Skin of body (tissue), 2 donors: ENCODE data around the gene GPR3. TPM values are rescaled to one million over a fixed set of nuclear protein-coding genes. Genes with fewer than 3 reads are reported as not detected.
"Not testable (repeated sequence)": the region's sequence is repeated elsewhere in the genome, so short reads cannot be mapped to it uniquely, and the experiment has no call there.

ENCODE experiments used
- DNase-seq: peaks from one replicate; lab custom pipeline; 2025; lab: John Stamatoyannopoulos, UW
- total RNA-seq: library from RNA; depleted of rRNA; stranded (reverse); fragments of >200 nt; gene quantifications from one replicate; pipeline ENCODE4 v1.2.3, GENCODE V29; 2014

GPR3 gene
- total RNA-seq, 1 donor from 2014 or later = 0.30 TPM

- DNase-seq = no peak
Observed at GRCh38 chr1:27398405-27399149, 6.2 kb downstream of the GPR3 start.

DNA sequence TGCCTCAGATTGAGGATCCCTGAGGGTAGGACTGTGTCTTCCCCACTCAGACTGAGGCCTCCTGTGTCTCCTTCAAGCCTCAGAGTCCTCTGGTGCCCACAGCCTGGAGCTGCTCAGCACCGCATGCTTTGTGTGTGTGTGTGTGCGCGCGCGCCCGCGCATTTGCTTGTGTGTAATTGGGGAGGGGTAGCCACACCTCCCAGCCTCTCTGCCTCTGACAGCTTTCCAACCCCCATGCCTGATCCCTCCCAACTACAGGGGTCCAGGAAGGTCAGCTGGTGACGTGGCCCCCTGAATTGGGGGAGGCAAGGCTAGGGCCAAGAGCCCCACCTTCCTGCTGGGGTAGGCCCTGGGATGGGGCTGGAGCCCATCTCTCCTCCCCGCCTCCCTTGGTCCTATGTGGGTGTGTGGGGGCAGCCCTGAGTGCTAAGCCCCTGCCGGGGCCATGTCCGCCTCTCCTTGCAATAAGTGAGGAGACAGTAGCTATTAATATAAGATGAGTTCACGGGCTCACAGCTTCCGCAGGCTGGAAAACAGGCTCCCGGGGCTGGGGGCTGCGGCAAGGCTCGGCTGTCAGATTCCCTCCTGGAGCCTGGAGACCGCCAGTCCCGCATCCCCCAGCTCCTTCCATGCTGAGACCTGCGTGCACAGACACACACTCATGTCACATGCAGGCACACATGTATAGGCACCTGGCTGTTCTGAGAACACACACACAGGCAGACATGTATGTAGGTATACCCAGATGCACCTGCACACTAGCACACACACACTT is 7.0 kb downstream of the GPR3 start:
- DNase-seq = peak; percentile 39

DNA sequence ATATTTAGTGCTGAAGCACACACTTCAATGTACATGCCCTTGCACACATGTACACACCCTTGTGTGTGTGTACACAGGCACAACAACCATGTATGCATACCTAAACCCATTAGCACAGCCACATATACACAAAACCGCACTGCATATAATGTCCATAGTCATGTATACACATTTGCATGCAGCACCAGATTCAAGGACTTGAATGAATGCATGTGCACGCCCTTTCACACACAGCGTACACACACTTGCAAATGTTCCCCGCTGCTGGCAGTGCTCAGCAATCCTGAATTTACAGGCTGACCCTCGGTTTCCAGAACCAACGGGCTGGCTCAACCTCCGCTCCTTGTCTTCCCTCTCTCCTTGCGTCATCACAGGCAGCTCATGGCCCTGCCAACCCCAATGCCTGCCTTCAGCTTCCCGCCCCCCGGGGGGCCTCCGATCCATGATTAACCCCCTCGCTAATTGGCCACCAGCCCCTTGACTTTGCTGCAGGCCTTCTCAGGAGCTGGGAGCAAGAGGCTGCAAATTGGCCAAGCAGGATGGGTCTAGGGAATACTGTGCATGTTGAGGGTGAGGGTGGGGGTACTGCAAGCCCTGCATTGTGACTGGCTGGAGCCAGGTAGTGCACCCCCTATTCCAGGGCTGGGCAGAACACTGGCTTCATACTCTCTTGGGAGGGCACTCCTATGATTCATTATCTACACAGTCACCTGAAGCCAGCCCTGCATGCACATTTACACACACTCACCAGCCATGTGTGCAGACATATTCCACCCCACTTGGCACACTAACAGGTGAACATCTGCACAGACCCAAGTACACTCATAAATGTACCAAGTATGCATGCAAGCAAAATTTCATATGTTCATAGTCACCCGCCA is 7.9 kb downstream of the GPR3 start:
- peak; percentile 33 for DNase-seq

GRCh38 chr1:27400963-27401341 is 8.5 kb downstream of the GPR3 start:
- DNase-seq = no peak

- DNase-seq = peak; percentile 61
Observed at GRCh38 chr1:27402349-27402754, 9.9 kb downstream of the GPR3 start.

DNA sequence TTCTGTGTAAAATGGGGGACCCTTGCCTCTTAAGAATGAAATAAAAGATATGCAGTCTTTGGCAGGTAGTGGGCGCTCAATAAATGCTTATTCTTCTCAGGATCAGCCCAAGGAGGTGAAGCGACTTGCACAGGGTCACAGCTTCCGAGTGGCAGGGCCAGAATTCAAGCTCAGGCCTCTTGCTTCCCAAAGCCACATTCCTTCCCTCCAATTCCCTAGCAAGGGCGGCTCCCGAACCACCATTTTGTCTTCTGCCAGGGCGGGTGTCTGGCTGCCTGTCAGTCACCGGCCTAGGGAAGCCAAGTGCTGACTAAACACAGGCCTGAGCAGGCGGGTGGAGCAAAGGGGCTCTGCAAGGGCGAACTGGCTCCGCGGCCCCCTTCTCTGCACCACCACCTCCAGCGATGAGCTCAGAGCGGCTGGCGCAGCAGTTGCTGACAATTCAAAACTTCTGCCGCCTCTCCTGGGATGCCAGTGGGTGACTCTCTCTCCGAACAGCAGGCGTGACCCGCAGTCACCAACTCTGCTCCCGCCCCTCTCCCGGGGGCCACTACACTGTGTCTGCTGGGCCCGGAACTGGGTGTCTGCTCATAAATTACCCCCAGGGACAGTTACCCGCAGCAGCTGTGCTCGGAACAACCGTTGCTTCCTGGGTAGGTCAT is 10.8 kb downstream of the GPR3 start:
- DNase-seq = peak; percentile 84

GRCh38 chr1:27403931-27404330 is 11.5 kb downstream of the GPR3 start:
- no peak for DNase-seq

DNA sequence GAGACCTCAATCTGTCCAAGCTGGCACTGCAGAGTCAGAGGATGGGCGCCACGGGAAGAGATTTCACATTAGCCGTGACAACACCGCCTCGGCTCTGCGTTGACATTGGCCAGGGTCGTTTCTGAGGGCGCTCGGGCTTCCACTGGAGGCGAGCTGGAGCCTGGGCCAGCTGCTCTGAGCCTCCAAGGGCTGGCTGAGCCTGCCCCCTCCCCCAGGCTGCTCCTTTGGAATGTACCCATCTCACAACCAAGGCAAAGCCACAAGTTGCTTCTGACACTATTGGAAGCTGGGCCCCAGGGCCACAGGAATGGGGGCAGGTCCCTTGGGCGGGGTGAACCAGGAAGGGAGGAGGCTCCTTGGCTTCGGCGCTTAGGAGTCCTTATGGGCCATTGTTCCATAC is 12.7 kb downstream of the GPR3 start:
- DNase-seq = no peak

GRCh38 chr1:27405598-27406361 is 13.4 kb downstream of the GPR3 start:
- DNase-seq = not testable (repeated sequence)

- no peak for DNase-seq
Observed at GRCh38 chr1:27406362-27406680, 13.9 kb downstream of the GPR3 start.

- DNase-seq = not testable (repeated sequence)
Observed at GRCh38 chr1:27406791-27407190, 14.4 kb downstream of the GPR3 start.

GRCh38 chr1:27408151-27408550 is 15.7 kb downstream of the GPR3 start:
- DNase-seq = no peak

GRCh38 chr1:27409669-27410068 is 17.2 kb downstream of the GPR3 start:
- no peak for DNase-seq

DNA sequence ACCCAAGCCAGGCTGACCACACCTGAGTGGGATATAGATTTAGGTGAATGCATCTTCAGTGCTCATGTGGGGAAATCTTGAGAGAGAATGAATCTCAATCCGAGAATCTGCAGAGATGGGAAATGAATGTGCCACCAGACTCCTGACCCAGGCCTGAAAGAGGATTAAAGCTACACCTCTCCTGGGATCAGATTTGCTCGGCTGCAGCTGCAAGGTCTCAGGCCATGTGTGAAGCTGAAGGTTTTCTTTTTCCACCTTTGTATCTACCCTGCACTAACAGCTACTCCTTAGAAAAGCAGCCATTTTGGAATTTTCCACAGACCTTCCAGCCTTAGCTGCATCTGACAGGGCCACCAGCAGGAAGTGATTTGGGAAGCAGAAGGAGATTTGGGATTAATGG is 18.3 kb downstream of the GPR3 start:
- DNase-seq = no peak

DNA sequence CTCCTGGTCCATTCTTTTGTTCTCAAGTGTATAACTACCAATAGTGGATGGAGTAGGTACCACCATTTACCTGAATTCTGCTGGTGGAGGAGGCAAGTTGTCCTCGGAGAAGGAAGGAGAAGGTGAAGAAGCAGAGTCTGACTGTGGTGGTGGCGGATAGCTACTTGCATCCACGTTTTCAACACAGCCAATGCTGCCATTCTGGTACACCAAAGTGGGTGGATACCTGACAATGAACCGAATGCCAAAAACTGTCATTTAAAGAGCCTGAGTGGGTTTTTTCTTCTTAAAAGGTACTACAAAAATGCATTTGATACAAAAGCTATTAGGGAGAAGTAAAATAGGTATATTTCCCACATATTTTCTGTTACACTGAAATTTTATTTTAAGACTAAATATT is 20.1 kb downstream of the GPR3 start:
- DNase-seq = no peak

DNA sequence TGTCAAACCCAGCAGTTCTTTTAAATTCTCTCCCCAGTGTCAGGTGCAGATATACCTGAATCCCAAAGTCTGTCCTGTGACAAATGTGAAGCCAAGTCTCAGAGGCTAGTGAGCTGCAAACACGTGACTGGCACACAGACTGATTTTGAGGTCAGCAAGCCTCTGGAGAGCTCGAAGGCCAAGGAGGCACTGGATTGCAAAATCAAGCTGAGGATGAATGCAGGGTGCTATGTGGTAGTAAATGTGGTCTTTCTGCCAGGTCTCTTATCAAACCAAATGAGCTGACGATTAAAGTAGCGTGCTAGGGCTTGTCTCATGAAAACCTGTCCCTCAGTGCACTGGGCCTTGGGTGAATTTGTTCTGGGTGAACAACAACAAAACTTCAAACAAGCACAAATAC is 20.6 kb downstream of the GPR3 start:
- no peak for DNase-seq

DNA sequence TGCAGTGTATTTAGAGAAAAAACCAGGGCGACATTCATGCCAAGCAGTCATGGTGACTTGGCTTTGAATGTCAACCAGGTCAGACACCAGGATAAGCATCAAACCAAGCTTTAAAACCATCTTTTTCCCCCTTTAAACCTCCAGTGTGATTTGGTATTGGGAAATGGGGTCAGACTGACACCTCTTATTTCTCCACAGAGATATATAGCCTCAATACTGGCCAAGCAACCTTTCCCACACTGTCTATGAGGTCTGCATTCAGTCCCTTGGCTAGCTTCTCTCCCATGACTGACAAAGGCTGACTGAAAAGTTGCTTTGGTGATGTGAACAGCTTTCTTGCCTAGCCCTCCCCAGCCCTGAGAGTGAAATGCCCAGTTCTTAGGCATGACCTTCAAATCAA is 21.7 kb downstream of the GPR3 start:
- DNase-seq = no peak

GRCh38 chr1:27416387-27417111 is 24.1 kb downstream of the GPR3 start:
- DNase-seq = no peak

DNA sequence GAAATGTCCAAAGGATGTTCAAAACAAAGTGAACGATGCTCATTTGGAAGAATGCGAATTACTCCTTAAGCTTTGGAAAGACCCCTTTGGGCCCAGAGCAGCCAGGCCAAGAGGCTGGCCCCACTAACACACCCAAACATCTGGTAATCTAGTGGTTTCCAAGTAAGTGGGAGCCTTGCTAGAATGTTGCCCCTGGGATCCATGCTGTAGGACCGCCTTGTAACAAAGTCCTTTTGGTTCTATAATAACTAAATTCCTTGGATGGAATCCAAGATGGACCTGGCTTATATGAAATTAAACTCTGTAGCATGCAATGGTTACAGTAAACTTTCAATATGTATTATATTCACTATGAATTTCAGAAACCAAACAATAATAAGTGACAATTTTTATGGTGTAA is 25.3 kb downstream of the GPR3 start:
- DNase-seq = peak; percentile 26
